GM18520 (cell line): ENCODE data around the gene SP5.
"Not testable (repeated sequence)": the region's sequence is repeated elsewhere in the genome, so short reads cannot be mapped to it uniquely, and the experiment has no call there.

Experiments
- ATAC-seq: cut with Tn5 transposase; IDR thresholded peaks from one replicate; pipeline ENCODE4 v1.9.1; 2021; ENCODE audit not compliant: unreplicated experiment

The SP5 gene

GRCh38 chr2:170737406-170737805 lies 22.3 kb downstream of the SP5 start:
- ATAC-seq: no peak

DNA sequence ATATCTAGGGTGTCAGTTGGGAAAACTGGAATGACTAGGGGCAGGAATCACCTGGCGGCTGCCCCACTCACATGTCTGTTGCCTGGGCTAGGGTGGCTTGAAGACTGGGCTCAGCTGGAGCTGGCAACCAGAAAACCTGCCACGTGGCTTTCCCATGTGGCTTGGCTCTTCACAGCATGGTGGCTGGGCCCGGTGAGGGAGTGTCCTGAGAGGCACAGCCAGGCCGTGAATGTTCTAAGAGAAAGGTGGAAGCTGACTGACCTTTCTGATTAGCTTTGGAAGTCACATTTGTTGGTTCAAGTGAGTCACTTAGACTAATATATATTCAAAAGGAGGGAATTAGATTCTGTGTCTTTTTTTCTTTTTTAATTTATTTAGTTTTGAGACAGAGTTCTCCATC lies 22.7 kb downstream of the SP5 start:
- ATAC-seq: no peak

GRCh38 chr2:170739048-170739447 lies 23.9 kb downstream of the SP5 start:
- ATAC-seq: no peak

DNA sequence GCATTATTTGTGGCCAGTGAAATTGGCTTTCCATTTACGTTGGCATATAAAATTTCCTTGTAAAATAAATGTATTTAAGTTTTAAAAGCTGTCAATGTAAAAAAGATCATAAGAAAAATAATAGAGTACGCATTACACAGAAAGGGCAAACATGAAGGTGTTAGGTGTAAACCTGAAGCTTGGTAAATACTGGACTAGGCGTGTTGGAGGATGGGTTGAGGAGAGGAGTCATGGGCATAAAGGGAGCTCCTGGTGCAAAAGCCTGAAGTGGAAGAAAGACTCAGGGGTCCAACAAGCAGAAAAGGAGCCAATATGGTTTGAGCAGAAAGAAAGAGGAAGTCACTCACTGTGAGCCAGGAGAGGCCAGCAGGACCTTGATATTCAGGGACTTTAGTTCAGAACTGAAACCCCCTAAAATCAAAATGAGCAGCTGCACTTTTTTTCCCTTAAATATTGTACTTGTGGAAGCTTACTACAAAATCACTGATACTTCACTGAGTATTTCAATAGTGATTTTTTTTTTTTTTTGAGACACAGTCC lies 24.4 kb downstream of the SP5 start:
- no peak for ATAC-seq

GRCh38 chr2:170740660-170741059 lies 25.5 kb downstream of the SP5 start:
- ATAC-seq: no peak

DNA sequence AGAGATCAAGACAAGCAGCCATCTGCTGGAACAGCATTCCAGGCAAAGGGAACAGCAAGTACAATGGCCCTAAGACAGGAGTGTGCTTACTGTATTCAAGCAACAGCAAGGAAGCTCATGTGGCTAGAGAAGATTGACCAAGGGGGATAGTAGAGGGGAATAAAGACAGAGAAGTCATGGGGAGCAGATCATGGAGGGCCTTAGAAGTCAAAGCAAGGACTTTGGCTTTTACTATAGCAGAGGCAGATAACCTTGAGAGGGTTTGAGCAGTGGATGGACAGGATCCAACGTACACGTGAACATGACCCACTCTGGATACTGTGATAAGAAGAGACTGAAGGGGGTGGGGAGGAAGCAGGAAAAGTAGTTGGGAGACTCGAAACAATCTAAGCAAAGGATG lies 26.9 kb downstream of the SP5 start:
- ATAC-seq: no peak

- no peak for ATAC-seq
Observed at GRCh38 chr2:170742896-170743529, 27.9 kb downstream of the SP5 start.

DNA sequence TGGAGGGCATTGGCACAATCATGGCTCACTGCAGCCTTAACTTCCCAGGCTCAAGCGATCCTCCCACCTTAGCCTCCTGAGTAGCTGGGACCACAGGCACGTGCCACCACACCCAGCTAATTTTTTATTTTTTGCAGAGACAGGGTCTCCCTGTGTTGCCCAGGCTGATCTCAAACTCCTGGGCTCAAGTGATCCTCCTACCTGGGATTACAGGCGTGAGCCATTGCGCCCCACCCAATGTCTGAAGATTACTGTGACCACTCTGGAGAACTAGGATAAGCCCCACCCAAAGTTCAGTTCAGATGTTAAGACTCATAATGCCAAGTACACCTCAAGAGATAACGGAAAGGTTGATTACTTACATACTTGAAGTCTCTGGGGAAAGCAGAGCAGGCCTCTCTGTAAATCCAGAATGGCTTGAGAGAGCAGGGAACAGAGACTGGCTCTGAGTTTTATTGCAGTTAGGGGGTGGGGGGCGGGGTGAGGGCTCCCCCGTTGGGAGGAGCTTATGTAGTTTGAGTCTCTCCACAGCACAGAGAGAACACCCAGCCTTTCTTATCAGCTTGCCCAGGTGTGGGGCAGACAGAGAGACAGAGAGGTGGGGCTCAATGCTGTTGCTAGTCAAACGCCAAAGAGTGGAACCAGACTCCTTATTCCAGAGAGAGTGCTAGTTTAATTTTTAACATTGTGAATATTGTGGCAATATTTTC lies 28.5 kb downstream of the SP5 start:
- ATAC-seq: no peak

DNA sequence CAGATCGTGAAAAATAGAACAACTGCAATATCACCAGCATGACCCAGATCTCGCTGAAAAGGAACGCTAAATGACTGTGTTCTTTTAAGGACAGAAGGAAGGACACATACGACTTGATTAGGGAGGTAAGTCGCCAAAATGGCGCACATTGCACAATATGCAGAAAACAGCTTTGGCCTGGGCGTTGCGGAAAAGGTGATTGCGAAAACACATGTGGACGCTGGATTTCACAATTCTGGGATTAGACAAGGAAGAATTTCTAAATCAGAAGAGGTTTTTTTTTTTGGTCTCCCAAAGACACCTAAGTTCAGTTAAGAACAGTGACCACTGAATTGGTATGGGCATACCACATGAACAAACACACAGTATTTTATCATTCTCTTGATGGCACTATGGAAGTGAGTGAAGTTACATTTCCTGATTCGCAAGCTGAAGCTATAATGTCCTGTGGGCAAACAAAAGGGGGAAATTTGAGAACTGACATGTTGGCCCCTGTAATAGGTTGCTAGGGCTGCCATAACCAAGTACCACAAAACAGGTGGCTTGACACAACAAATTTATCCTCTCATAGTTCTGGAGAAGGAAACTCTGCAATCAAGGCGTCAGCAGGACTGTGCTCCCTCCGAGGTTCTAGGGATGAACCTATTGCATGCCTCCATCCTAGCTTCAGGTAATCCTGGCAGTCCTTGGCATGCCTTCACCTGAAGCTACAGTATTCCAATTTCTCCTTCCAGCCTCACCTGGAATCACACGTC lies 29.3 kb downstream of the SP5 start:
- ATAC-seq: no peak

DNA sequence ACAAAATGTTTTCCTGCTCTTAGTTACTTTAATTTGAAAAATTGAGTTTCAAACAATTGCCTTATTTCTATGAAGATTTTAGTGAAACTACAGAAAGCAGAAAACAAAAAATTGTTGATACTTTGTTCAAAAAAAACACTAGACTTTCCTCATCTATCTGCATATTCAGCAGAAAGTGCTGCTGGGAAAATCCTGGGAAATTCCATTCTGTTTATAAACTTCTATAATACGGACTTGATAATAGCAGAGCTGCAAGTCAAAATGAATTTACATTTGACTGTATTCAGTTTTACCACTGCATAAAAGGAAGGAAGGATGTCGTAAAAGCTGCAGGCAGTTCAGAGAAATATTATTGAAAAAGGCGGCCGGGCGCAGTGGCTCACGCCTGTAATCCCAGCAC lies 30.2 kb downstream of the SP5 start:
- no peak for ATAC-seq

DNA sequence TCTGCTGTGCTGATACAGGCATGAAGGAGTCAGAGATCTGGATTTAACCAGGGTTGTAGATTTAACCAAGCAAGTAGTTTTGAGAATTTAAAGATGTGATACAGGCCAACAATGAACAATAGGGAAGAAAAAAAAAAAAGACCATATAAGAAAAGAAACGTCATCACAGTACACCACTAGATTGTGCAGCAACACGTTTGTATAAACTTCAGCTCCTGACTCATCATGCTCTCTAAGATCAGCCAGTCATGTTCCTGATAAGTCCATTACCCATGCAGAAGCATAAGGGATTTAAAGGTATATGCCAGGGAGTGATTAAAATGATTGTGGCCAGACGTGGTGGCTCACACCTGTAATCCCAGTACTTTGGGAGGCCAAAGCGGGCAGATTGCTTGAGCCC lies 32.8 kb downstream of the SP5 start:
- ATAC-seq: no peak

- not testable (repeated sequence) for ATAC-seq
Observed at GRCh38 chr2:170751555-170751954, 36.4 kb downstream of the SP5 start.

DNA sequence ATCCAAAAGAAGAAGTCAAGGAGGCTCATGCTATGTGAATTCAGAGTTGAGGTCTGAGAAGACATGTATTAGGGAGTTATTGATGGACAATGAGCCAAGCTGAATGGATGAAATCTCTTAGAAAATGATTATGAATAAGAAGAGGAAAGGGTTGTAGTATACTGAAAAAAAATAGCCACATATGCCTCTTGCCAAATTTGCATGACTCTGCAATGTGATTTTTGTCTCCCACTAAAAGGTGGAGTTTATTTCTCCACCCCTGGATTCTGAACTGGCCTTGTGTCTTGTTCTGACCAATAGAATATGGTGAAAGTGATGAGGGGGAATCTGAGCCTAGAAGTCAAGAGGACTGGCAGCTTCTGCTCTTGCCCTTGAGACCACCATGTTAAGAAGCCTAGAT lies 46.4 kb downstream of the SP5 start:
- ATAC-seq: no peak

DNA sequence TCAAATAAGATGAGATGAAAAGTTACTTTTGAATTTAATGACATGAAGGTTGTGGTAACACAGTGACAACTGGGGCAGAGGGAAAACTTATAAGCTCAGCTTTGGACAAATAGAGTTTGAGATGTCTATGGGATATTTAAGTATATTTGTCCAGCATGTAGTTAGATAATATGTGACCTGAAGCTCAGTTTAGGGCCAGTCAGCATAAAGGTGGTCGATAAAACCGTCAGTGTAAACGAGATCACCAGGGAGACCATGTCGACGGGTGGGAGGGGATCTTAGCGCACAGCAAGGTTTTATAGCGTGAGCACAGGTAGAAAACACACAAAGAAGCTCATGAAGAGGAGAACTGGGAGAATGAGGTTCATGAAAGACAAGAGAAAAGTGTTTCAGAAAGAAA lies 47.6 kb downstream of the SP5 start:
- no peak for ATAC-seq

DNA sequence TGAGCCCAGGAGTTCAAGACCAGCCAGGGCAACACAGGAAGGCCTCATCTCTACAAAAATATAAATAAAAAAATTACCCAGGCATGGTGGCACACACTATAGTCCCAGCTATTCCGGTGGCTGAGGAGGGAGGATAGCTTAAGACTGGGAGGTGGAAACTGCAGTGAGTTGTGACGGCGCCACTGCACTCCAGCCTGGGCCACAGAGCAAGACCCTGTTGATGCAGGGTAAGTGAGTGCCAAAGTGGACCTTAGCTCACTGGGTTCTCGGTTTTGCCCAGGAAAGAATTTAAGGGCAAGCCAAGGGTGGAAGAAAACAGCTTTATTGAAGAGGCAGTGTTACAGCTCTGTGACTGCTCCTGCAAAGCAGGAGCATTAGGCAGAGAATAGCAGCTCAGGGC lies 48.1 kb downstream of the SP5 start:
- no peak for ATAC-seq

DNA sequence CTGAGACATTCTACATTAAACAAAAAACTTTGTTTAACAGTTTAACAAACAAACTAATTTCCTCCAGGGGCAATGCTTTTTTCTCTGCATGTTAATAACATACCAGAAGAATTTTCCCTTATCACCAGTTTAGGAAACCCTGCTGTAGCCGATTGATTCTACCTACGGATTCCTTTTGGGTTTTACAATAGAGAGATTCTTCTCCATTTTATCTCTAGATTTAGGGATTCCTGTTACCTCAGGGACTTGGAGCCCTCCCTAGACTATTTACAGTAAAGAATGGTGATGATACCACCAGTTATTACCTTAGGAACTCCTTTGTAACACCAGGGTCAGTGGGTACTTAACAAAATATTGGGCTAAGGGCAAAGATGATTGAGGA lies 49.7 kb downstream of the SP5 start:
- no peak for ATAC-seq

- ATAC-seq: no peak
Observed at GRCh38 chr2:170766693-170767092, 51.6 kb downstream of the SP5 start.
